OCI-M1 (cell line): ENCODE data around the gene MRPS25.
"Not testable (repeated sequence)": the region's sequence is repeated elsewhere in the genome, so short reads cannot be mapped to it uniquely, and the experiment has no call there.

ENCODE experiments used
- DNase-seq: peaks from one replicate; lab custom pipeline; 2025; lab: John Stamatoyannopoulos, UW

The MRPS25 gene

DNA sequence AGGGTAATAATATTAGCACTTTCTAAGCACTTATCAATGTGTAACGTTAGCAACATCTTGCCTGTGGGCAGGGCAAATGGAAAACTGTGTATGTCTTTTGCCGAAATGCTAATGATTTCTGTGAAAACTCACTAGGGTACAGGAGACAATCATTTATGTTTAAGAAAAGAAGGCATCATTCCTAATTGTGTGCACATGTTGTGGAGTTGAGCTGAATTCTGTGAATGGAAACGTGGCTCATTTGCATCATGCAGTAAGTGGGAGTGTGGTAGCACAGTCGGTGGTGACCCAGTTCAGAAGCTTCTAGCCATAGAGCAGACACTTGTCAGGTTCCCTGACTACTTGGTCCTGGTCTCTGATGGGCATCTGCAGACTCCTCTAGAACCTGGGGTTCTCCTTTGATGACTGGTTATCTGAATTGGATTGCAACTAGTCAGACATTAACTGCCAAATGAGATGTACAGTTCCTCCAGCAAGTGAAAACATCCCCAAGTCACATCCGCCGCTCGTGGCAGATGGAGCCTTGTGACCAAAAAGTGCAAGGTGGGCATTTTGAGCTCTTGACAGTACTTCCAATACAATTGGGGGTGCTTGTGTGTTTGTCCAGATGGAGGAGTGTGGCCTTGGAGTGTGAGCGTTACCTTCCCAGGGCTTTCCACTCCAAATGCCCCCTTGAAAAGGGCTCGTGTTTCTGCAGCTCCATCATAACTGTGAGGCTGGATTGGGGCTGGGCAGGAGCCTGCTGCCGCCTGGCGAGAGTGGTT is 21.5 kb downstream of the MRPS25 start:
- DNase-seq = no peak

- peak; percentile 15 for DNase-seq
Measured at GRCh38 chr3:15042936-15043335, 22.2 kb downstream of the MRPS25 start.

DNA sequence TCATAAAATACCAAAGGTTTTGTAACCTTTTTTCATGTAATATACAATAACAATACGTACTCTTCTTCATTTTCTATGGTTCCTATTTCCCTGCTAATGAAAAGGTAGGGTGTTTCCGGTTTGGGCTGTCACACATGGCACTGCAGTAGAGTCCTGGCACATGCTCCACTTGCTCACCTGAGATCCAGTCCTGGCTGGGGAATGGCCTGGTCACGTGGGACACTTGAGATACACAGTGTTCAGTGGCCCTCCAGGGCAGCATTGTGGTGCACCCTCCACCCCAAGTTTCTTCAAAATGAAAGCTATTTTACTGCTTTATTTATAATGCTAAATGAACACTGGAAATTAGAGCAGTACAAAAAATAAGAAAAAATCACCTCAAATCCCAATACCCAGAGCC is 23.2 kb downstream of the MRPS25 start:
- DNase-seq = no peak

- no peak for DNase-seq
Measured at GRCh38 chr3:15040844-15041243, 24.3 kb downstream of the MRPS25 start.

- DNase-seq = no peak
Measured at GRCh38 chr3:15038306-15038705, 26.8 kb downstream of the MRPS25 start.

- no peak for DNase-seq
Measured at GRCh38 chr3:15033103-15033502, 32.0 kb downstream of the MRPS25 start.

DNA sequence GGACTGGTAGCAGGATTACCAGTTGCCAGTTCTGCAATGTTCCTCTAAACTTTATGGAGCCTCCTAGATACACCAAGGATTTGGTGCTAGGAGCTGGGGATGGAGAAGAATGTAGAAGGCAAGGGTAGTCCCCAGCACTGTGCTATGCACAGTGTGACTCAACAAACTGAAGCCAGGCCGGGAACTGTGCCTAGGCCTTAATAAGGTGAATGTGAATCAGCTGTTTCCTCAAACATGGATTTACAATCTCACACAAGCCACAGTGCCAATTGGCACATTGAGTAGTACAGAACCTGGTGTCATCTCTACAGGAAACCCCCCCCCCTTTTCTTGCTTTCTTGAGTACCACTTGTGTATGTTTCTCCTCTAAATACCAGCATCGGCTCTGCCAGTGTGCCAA is 32.5 kb downstream of the MRPS25 start:
- no peak for DNase-seq

GRCh38 chr3:15029625-15030024 is 35.5 kb downstream of the MRPS25 start:
- DNase-seq = no peak

DNA sequence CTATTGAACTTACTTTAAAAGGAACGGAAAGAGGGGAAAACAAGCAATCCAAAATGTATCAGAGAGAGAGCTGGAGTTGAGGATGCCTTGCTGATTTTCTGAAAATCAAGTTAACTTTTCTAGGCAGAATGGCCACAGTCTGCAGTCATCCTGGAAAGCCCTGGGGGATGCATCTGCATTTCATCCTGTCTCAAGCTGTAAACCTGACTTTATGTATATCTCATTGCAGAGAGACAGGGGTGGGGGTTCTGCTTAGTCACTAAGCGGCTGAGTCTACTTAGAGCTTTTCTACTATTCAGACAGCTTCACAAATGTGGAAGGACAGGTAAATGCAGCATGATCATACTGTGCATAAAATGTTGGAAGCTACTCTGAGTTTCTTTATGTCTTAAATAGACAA is 41.4 kb downstream of the MRPS25 start:
- no peak for DNase-seq

DNA sequence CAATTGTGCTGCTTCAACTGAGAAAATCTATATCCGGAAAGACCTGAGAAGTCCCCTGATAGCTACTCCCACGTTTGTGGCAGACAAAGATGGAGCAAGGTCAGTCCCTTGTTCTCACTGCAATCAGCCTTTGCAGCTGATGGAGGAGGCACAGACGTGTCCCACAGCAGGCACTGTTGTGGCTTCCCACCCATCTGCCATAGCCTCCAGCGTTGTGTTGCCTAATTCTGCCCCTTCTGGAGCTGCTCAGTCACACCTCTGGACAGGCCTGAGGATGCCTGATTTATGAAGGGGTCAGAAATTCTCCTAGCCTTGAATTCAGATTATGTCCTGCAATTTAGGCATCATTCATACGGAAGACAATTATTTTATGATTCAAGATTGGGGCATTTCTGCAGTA is 41.9 kb downstream of the MRPS25 start:
- no peak for DNase-seq

DNA sequence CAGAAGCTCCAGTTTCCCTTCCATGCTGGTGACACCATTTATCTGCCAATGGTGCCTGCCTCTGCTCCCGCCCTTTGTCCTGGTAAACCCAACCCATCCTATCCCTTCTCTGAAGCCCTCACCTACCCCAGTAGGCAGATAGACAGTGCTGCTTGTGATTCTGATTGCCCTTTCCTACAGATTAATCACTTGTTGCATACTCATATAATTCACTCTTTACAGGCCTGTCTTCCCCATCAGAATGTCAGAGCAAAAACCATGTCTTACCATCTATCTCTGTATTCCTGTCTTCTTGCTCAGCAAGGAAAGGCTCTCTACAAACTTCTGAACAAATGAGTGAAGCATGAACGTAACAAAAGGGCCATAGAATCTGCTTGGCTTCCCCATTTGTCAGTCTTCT is 47.9 kb downstream of the MRPS25 start:
- DNase-seq = no peak

DNA sequence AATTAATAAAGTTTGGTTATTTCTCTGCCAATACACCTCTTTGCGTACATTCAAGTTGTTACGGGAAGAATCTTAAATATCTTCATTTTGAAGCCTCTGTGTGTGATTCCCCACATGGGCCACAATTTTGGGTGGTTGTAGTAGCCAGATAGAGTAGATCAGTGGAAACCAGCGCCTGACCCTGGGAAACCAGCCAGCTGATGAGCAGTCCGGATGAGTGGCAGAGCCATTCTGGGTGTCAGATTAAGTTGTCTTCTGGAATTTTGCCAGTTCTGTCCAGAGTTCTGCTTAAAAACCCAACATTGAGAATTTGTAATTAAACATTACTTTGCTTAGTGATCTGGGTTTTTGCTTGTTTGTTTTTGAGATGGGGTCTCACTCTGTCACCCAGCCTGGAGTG is 49.7 kb downstream of the MRPS25 start:
- DNase-seq = no peak

DNA sequence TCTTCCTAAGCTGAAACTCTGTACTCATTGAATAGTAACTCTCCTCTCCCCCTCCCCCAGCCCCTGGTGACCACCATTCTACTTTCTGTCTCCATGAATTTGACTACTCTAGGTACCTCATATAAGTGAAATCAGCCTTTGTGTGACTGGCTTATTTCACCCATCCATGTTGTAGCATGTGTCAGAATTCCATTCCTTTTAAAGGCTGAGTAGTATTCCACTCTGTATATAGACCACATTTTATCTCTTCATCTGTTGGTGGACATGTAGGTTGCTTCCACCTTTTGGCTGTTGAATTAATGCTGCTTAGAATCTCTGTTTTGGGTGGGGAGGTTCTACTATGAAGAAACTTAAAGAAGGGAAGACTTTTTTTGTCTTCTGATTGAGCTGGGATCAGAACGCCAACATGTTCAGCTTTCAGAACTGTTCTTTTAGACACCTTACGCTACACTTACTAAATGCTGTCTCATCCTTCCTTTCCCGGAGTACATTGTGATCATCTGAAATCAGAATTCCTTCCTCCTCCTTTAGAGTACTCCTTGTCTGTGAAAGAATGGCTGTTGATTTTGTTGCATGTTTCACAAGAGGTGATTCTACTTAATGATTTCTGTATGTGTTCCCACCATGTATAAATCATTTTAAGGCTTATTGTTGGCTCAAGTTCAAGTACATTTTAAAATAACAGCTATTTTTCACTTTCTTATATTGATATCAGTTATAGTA is 50.3 kb downstream of the MRPS25 start:
- DNase-seq = no peak

DNA sequence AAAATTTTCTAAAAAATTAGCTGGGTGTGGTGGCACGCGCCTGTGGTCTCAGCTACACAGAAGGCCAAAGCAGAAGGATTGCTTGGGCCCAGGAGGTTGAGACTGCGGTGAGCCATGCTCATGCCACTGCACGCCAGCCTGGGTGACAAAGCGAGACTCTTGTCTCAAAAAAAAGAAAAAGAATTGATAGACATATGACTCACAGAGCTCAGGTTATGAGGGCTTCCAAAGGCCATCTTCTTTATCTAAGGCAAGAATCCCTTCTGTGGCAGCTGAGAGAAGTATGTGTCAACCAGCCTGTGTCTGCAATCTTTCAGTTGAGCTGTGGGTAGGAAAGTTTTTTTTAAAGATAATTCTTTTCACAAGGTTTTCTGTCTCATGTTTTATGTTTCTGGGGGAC is 53.9 kb downstream of the MRPS25 start:
- DNase-seq = peak; percentile 59

DNA sequence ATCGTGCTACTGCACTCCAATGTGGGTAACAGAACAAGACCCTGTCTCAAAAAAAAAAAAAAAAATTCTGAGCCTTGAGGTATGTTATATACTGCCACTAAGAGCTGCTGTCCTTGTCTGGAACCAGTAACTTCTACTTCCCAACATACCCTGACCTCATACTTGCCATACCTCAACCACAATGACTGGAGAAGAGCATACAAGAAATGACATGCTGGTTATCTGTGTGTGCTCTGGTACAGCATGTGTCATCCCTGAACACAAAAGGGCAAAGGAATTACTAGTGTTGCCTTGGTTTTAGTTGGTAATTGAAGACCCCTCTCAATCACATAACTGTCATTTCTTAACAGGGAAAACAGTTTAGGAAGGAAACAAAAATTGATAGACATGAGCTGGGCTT is 54.5 kb downstream of the MRPS25 start:
- DNase-seq = peak; percentile 53

GRCh38 chr3:15009167-15009566 is 55.9 kb downstream of the MRPS25 start:
- no peak for DNase-seq

- DNase-seq = no peak
Measured at GRCh38 chr3:15007681-15008141, 57.4 kb downstream of the MRPS25 start.

DNA sequence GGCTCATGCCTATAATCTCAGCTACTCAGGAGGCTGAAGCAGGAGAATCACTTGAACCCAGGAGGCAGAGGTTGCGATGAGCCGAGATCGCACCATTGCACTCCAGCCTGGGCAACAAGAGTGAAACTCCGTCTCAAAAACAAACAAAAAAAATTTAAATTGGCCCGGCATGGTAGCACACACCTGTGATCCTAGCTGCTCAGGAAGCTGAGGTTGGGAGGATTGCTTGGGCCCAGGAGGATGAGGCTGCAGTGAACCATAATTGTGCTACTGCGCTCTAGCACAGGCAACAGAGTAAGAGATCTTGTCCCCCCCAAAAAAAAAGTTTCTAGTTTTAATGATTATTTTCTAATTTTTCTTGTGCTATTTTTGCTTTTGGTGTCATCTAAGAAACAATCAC is 65.9 kb downstream of the MRPS25 start:
- DNase-seq = not testable (repeated sequence)
